ENCODE results near the gene EPHA7.

EPHA7 gene

DNA sequence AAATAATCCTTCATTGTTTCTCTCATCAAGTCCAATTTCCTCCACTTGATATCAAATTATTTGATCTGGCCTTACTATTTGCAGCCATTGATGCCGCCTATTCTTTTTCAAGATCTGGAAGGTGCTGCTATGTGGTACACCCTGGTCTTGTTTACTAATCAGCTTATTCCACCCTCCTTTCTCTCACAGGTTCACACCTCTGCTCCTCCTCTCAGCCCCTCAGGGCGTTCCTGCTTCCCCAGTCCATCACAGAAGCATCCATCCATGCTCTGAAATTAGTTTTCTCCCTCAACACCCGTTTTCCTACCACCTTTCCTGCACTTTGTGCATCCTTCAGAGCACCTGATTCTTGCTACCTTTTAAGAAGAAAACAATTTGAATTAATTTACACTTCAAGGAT, 183.6 kb downstream of the EPHA7 start:
- DNase-seq: no peak

DNA sequence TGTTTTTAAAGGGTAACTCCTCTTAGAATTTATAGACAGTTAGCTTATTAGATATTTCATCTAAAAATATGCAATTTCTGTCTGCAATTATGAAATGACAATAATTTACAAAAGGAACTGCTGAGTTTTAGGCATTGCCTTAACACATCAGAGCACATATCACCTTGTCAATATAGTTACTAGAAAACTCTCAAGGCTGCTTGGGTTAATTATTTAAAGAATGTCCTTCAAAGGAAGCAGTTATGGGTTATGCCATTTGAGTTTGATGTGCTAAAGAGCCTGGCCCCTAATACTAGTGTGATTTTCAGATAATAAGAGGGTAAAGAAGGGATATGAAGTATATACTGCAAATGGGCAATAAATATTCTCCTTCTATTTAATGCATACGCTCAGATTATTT, 192.5 kb downstream of the EPHA7 start:
- no peak for DNase-seq

DNA sequence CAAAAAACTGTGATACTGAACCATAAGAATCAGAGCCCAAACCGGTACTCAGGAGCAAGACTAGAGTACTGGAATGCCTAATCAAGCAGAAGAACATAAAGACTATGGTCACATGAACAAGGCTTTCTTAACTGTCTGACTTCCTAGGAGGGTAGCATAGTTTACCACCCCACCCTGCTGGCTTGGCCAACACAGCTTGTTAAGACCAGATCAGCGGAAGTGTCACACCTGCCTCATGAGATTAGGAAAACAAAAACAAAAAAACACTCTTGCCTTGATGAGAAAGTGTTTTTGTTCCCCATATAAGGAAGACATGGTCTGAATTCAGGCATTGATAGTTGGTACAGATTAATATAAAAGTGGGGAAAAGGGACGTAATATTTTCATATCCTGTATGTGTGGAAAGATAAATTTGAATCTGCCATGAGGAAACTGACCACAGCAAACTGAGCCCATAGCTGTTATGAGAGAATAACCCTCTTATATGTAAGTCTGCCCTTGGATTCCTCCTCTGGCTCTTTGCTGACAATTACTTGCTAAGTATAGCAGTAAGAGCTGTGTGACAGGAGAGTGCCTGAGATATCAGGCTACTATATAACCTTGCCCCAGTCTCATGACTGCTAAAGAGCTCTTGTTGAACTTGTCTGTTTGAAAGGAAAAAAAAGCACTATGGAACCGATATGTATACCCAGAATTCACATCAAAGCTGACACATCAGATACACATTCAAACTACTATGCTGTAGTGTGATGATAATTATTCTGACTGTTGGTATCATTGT, 197.1 kb downstream of the EPHA7 start:
- DNase-seq: no peak

DNA sequence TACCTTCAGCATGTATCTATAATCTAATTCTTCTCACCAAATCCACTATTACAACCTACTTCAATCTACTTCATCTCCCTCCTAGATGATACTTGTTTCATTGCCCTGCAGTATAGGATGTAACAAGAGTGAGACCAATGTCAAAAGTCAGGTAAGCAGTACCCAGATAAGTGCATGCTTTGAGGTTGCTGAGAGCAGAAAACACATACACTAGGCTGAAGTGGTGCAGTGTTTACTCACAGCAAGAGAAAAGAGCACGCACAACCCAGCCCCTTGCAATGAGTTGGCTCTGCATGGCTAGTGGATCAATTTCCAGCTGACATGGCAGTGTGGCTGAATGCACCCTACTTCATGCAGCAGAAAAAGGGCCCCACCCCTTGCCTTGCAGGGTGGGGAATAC, 199.9 kb downstream of the EPHA7 start:
- DNase-seq: no peak

DNA sequence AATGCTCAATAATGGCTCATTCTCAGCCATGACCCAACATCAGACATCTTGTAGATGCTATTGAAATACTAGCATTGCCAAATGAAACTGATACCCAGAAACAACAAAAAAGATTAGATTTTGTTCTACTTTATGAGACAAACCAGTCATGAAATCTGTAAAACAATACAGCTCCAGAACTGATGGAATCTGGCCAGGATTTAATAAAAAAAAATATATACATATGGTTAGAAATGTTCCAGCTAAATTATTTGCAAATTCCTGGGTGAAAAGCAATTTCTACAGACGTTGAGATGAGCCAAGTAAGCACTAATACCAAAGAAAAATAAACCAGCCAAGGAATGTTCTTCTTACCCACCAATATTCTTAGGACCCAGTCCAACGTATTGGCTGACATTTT, 201.3 kb downstream of the EPHA7 start:
- no peak for DNase-seq

DNA sequence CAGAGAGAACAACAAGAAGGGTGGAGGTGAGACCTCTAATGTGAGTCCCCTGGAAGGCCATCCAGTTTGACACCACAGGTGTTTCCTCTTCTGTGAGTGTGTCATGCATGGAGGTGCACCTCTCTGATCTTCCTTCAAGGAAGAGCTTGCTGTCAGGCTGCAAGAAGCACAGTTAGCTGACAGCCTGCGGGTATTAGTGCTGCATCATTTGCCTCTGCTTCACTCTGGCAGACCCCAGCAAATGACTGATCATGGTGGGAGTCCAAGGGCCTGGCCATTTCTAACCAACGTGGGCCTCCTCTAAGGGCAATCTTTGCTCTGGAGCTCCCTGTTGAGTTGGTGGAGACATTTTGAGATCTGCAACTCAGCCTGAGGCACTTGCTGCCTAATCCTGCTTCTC, 206.3 kb downstream of the EPHA7 start:
- DNase-seq: no peak

DNA sequence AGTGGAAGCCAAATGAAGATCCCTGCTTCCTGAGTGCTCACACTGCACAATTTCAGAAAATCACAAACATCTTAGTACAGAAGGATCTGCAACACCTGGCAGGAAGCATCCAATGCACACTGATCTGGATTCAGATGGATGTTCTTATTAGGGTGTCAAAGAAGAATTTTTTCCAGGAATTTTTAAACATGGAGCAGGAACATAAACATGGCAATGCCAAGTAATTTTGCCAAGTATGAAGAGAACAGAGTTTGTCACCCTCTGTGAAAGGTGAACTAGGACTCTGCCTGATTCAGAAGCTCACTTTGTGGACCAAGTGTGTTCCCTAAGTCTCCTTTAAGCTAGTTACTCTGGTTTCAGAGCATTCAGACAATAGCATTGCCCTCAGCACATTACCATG, 208.5 kb downstream of the EPHA7 start:
- no peak for DNase-seq

DNA sequence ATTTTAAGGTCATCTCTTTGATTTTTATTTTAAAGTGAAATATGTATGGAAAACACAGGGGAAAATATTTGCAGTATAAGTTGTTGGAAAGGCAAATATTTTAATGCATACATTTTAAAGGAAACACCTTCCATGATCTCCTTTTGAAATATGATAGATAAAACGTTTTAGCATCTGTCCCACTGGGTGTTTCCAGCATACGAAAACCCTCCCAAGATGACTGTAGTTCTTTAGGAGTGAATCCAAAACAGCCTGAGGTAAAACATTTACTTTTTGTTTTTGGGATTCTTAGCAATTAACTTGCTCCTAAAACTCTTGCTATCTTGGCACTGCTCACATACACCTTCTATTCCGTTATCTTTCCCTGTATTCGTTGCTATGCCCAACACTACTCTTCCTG, 210.0 kb downstream of the EPHA7 start:
- DNase-seq: no peak

DNA sequence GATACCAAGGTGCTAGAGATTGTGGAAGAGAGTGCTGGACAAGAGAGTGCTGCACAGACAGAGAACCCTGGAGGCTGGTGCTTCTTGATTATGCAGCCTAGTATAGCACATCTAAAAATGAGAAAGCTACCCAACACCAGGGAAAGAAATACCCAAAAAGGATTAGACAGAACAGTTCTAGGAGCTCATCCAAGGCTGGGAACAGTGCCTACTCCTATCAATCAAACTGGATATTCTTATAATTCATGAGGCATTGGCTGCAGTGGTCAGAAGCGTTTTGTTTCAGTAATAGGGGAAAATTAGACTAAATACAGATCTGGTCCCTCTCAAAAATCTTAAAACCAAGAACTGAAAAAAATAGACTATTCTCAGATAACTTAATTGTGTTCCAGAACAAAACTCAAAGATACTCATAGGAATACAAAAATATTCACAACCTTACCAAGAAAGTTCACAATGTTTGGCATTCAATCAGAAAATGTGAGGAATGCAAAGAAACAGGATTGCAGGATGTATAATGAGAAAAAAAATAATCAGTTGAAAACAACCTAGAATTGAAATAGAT, 222.9 kb downstream of the EPHA7 start:
- peak; percentile 26 for DNase-seq

DNA sequence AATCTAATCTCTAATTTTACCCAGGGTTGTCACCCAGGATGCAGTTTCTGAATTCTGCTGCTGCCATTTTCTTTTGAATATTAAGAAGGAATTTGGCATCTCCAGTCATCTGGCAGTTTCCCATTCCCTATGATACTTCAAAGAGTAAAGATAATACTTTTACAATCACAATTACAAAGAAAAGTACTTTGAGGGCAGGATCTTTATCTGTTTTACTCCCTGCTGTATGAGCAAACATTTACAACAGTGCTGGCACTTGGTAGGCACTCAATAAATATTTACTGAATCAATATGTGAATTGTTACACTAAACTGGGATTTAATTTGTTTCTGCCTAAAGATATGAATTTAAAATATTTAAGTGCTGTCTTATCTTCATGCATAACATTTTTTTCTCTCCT, 224.9 kb downstream of the EPHA7 start:
- no peak for DNase-seq

DNA sequence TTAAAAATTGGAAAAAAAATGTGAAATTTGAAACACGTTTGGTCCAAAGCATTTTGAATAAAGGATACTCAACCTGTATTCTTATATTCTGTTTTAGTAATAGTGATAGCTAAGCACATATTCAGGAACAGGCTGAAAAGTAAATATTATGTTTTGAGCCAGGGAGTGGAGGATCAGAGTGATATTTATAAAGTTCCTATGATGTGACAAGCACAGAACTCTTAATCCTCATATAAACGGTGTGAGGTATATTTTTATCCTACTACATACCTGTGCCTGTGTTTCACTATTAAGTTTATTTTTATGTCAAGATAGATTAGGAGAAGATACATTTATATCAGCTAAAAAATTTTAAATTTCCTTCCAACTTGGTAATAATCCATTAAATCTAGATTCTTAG, 225.5 kb downstream of the EPHA7 start:
- no peak for DNase-seq

All from right hindlimb (tissue), 1 donor.